ENCODE data around the gene COL6A1.

DNA sequence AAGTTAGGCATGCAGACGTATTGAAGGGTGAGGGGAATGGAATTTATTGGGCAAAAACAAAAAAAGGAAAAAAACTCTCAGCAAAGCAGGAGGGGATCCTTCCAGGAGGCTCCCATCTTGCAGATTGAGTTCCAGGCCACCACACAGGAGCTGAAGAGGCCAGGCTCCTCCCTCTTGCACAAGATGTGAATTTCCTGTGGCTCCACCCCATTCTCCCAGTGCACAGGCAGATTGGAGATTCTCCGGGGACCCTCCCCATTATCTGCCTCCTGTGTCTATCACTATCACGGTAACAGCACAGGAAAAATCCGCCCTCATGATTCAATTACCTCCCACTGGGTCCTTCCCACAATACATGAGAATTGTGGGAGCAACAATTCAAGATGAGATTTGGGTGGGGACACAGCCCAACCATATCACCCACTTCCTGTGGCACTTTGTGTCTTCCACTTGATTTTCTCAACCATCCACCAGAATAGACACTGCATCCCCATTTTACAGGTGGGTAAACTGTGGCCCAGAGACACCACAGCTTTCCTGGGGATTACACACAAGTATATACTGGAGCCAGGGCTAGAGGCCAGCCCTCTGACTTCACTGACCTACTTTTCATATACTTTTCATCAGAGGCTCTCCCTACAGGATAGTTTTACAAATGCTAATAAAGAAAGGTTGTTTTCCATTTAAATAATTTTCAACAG, 18.9 kb upstream of the COL6A1 start:
- TF ChIP-seq, protein P1, sequence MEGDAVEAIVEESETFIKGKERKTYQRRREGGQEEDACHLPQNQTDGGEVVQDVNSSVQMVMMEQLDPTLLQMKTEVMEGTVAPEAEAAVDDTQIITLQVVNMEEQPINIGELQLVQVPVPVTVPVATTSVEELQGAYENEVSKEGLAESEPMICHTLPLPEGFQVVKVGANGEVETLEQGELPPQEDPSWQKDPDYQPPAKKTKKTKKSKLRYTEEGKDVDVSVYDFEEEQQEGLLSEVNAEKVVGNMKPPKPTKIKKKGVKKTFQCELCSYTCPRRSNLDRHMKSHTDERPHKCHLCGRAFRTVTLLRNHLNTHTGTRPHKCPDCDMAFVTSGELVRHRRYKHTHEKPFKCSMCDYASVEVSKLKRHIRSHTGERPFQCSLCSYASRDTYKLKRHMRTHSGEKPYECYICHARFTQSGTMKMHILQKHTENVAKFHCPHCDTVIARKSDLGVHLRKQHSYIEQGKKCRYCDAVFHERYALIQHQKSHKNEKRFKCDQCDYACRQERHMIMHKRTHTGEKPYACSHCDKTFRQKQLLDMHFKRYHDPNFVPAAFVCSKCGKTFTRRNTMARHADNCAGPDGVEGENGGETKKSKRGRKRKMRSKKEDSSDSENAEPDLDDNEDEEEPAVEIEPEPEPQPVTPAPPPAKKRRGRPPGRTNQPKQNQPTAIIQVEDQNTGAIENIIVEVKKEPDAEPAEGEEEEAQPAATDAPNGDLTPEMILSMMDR (conservative IDR thresholded peaks at IDR 0.05; ENCODE audit: low read depth, low read length): no peak
- no peak for TF ChIP-seq EZH2 (IDR thresholded peaks at IDR 0.05; ENCODE audit: borderline replicate concordance, low read depth, low read length, poor library complexity, severe bottlenecking)
